GM13976 (cell line): ENCODE measurements around the gene FNDC11.

Experiments
- DNase-seq: peaks from one replicate; pipeline ENCODE4 v3.0.0; 2012; ENCODE audit warnings: low spot score
- in situ Hi-C: fragments of 300-500 bp; cut with MboI; formaldehyde crosslinking; loops from one replicate; pipeline ENCODE4 v1.12.0; 2022; ENCODE audit warnings: low sequenced_read_pairs, mixed read lengths, inconsistent platforms; ENCODE audit not compliant: unreplicated experiment
- TF ChIP-seq, protein P1 (sequence below): IDR thresholded peaks from 2 replicates; pipeline ENCODE4 v1.5.1; 2012; ENCODE audit warnings: borderline replicate concordance, mild to moderate bottlenecking; ENCODE audit not compliant: insufficient read depth; ENCODE audit errors: extremely low read depth, missing control alignments, control extremely low read depth

The FNDC11 gene

GRCh38 chr20:63525185-63525584, 28.8 kb upstream of the FNDC11 start:
- TF ChIP-seq, protein P1, sequence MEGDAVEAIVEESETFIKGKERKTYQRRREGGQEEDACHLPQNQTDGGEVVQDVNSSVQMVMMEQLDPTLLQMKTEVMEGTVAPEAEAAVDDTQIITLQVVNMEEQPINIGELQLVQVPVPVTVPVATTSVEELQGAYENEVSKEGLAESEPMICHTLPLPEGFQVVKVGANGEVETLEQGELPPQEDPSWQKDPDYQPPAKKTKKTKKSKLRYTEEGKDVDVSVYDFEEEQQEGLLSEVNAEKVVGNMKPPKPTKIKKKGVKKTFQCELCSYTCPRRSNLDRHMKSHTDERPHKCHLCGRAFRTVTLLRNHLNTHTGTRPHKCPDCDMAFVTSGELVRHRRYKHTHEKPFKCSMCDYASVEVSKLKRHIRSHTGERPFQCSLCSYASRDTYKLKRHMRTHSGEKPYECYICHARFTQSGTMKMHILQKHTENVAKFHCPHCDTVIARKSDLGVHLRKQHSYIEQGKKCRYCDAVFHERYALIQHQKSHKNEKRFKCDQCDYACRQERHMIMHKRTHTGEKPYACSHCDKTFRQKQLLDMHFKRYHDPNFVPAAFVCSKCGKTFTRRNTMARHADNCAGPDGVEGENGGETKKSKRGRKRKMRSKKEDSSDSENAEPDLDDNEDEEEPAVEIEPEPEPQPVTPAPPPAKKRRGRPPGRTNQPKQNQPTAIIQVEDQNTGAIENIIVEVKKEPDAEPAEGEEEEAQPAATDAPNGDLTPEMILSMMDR = no peak
- DNase-seq = no peak
- in situ Hi-C loops = loop anchor here (25.0 kb wide), 1 partner anchor 337 kb away; the partner anchor contains the start of genes ABHD16B and TPD52L2

GRCh38 chr20:63525971-63526370, 28.0 kb upstream of the FNDC11 start:
- in situ Hi-C loops = loop anchor here (25.0 kb wide), 1 partner anchor 336 kb away; the partner anchor contains the start of genes ABHD16B and TPD52L2
- no peak for DNase-seq
- TF ChIP-seq, protein P1 = no peak

GRCh38 chr20:63527184-63527583, 26.8 kb upstream of the FNDC11 start:
- TF ChIP-seq, protein P1 = no peak
- in situ Hi-C loops = loop anchor here (25.0 kb wide), 1 partner anchor 335 kb away; the partner anchor contains the start of genes ABHD16B and TPD52L2
- DNase-seq = no peak

DNA sequence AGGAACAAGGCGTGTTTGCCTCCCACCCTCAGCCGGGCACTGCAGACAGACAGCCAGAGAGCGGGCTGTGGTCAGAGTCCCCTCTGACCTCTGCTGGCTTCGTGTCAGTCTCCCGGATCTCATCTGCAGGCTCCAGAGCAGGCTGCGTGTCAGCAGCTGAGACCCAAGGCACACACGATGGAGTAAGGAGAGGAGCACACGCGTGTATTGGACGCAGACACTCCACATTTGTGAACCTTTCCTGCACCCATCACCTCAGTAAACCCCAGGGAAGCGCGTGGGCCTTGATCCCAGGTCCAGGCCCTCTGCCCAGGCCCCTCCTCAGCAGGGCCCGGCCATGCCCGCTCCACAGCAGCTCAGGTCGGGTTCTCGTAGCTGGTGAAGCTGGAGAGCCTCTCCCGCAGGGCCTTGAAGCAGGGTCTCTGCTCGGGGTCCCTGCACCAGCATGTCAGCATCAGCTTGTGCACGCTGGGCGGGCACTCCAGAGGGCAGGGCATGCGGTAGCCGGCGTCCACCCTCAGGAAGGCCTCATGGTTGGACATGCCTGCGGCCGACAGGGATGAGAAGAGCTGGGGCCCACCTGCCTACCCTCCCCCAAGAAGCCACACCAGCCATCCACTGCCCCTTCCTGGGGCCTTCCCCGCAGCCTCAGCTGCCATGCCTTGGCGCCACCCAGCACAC, 24.6 kb upstream of the FNDC11 start:
- in situ Hi-C loops = loop anchor here (25.0 kb wide), 1 partner anchor 333 kb away; the partner anchor contains the start of genes ABHD16B and TPD52L2
- TF ChIP-seq, protein P1 = no peak
- DNase-seq = no peak

DNA sequence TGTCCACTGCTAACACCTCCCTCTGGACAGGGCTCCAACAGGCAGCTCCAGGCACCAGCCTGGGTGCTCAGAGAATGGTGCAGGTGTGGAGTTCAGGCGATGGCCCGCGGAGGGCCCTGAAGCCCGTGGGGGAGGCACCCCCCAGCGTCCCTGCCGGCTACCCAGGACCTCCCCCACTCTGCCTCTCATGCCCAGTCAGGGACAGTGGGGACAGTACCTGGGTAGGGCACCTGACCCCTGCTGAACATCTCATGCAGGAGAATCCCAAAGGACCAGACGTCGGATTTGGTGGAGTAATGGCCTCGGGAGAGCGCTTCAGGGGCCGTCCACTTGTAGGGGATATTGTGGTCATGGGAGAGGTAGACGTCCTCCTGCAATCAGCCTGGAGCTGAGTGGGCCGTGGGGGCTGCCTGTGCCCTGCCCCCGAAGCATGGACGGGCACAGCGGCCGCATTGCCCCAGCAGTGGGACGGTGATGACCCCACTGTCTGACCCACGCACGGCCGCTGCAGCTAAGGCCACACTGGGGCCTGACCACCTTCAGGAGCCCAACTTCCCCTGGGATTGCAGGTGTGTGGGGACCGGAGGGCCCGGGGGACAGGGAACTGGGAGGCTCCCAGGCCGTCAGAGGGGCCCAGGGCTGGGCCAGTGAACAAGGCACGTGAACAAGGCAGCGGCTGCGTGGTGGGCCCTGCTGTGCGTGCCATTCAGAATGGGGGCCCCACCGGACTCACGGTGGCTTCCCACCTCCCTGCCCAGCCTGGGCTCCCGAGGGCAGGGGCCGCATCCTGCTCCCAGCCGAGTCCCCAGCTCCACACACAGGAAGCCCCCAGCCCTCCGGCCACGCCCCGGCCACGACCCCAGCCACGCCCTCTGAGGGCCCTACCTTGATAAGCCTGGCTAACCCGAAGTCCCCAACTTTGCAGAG, 23.8 kb upstream of the FNDC11 start:
- TF ChIP-seq, protein P1 = no peak
- in situ Hi-C loops = loop anchor here (25.0 kb wide), 1 partner anchor 332 kb away; the partner anchor contains the start of genes ABHD16B and TPD52L2
- DNase-seq = no peak

DNA sequence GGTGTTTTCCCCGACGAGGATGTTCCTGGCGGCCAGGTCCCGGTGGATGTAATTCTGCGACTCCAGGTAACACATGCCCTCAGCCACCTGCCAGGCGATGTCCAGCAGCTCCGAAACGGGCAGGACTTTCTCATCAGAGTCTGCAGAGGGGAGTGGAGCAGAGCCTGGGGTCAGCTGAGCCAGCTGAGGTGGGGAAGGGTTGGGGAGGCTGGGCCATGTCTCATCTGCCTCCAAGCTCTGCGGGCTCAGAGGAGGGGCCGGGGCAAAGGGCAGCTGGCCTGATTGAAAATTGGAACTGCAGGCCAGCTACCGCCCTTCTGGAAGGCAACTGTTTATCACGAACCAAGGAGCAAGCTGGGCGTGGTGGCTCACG, 23.2 kb upstream of the FNDC11 start:
- TF ChIP-seq, protein P1 = no peak
- in situ Hi-C loops = loop anchor here (25.0 kb wide), 1 partner anchor 332 kb away; the partner anchor contains the start of genes ABHD16B and TPD52L2
- DNase-seq = no peak
